Activated naive CD4-positive, alpha-beta T cell (primary cell): Measurements from ENCODE around the gene FXR1.
"Not testable (repeated sequence)": the region's sequence is repeated elsewhere in the genome, so short reads cannot be mapped to it uniquely, and the experiment has no call there.

Experiments used
- DNase-seq, 4 experiments: peaks; one replicate each; lab custom pipeline; 2025; lab: John Stamatoyannopoulos, UW

The FXR1 gene

GRCh38 chr3:180934638-180935037, 22.2 kb downstream of the FXR1 start:
- no peak for DNase-seq

- no peak for DNase-seq
Observed at GRCh38 chr3:180940826-180941225, 28.4 kb downstream of the FXR1 start.

GRCh38 chr3:180947761-180948390, 35.4 kb downstream of the FXR1 start:
- no peak for DNase-seq

GRCh38 chr3:180959691-180960090, 47.2 kb downstream of the FXR1 start:
- no peak for DNase-seq

GRCh38 chr3:180961087-180961486, 48.6 kb downstream of the FXR1 start:
- no peak for DNase-seq

GRCh38 chr3:180961552-180961951, 49.1 kb downstream of the FXR1 start:
- DNase-seq, result no peak

GRCh38 chr3:180962530-180962929, 50.1 kb downstream of the FXR1 start:
- no peak for DNase-seq

- DNase-seq, result no peak
Observed at GRCh38 chr3:180970931-180971330, 58.5 kb downstream of the FXR1 start.

- no peak for DNase-seq
Observed at GRCh38 chr3:180973543-180973942, 61.1 kb downstream of the FXR1 start.

- DNase-seq, result no peak
Observed at GRCh38 chr3:180974286-180974685, 61.8 kb downstream of the FXR1 start.

- no peak for DNase-seq
Observed at GRCh38 chr3:180977498-180977897, 65.0 kb downstream of the FXR1 start.

- no peak for DNase-seq
Observed at GRCh38 chr3:180979961-180980360, 67.5 kb downstream of the FXR1 start.

GRCh38 chr3:180980611-180981010, 68.1 kb downstream of the FXR1 start:
- DNase-seq, result no peak

GRCh38 chr3:180981912-180982311, 69.4 kb downstream of the FXR1 start:
- DNase-seq, result no peak

- DNase-seq, result no peak
Observed at GRCh38 chr3:180983136-180983535, 70.7 kb downstream of the FXR1 start.

- DNase-seq, result not testable (repeated sequence)
Observed at GRCh38 chr3:180986366-180986765, 73.9 kb downstream of the FXR1 start.

GRCh38 chr3:180987344-180987743, 74.9 kb downstream of the FXR1 start:
- no peak for DNase-seq

- DNase-seq, result peak; percentile 51 to 79 (median 66)
Observed at GRCh38 chr3:180989291-180990163, 77.1 kb downstream of the FXR1 start, which contains the start of gene DNAJC19. TSS of gene DNAJC19 (minus strand) at chr3:180989736. CDS start at chr3:180989602, 134 bp downstream.

- DNase-seq, result no peak
Observed at GRCh38 chr3:180990505-180990904, 78.0 kb downstream of the FXR1 start.

GRCh38 chr3:180996415-180996932, 84.0 kb downstream of the FXR1 start:
- DNase-seq, result no peak

- not testable (repeated sequence) for DNase-seq
Observed at GRCh38 chr3:181002331-181002730, 89.9 kb downstream of the FXR1 start.

- not testable (repeated sequence) for DNase-seq
Observed at GRCh38 chr3:181003469-181003868, 91.0 kb downstream of the FXR1 start.

GRCh38 chr3:181006541-181006940, 94.1 kb downstream of the FXR1 start:
- no peak for DNase-seq
